HepG2 (cell line): Measurements from ENCODE around the gene FAF1. TPM values are rescaled to one million over a fixed set of nuclear protein-coding genes. Genes with fewer than 3 reads are reported as not detected.

Source experiments
- ARNTL ChIP-seq: sonication (generic); formaldehyde crosslinking; IDR thresholded peaks from 2 replicates; pipeline ENCODE4 v1.4.0; 2020; ENCODE audit warnings: mild to moderate bottlenecking, missing genetic modification reagents
- GTF3A ChIP-seq: sonication (generic); formaldehyde crosslinking; conservative IDR thresholded peaks from 2 replicates; pipeline ENCODE4 v1.4.0; 2020; ENCODE audit warnings: mild to moderate bottlenecking, missing genetic modification reagents
- HOXA7 ChIP-seq: sonication (generic); formaldehyde crosslinking; IDR thresholded peaks from 2 replicates; pipeline ENCODE4 v1.8.1; 2022; ENCODE audit warnings: mild to moderate bottlenecking, missing genetic modification reagents, moderate library complexity
- KMT2B ChIP-seq: IDR thresholded peaks from 2 replicates; pipeline ENCODE4 v1.6.1; 2016; ENCODE audit warnings: missing genetic modification reagents, missing compliant biosample characterization
- NRL ChIP-seq: sonication (generic); formaldehyde crosslinking; IDR thresholded peaks from 2 replicates; pipeline ENCODE4 v1.5.0; 2020; ENCODE audit warnings: missing genetic modification reagents, mild to moderate bottlenecking, moderate library complexity, borderline replicate concordance
- TMF1 ChIP-seq: sonication (generic); formaldehyde crosslinking; IDR thresholded peaks from 2 replicates; pipeline ENCODE4 v1.8.1; 2022; ENCODE audit warnings: low read depth, missing genetic modification reagents
- ZC3H13 ChIP-seq: sonication (generic); formaldehyde crosslinking; IDR thresholded peaks from 2 replicates; pipeline ENCODE4 v1.8.1; 2023; ENCODE audit warnings: mild to moderate bottlenecking, missing genetic modification reagents, moderate library complexity
- ZNF546 ChIP-seq: sonication (generic); formaldehyde crosslinking; conservative IDR thresholded peaks from 2 replicates; pipeline ENCODE4 v1.8.1; 2023; ENCODE audit warnings: mild to moderate bottlenecking, missing genetic modification reagents
- ZNF567 ChIP-seq: sonication (generic); formaldehyde crosslinking; IDR thresholded peaks from 2 replicates; pipeline ENCODE4 v1.8.1; 2023; ENCODE audit warnings: mild to moderate bottlenecking, missing genetic modification reagents, borderline replicate concordance
- ZNF619 ChIP-seq: sonication (generic); formaldehyde crosslinking; IDR thresholded peaks from 2 replicates; pipeline ENCODE4 v1.4.0; 2020; ENCODE audit warnings: mild to moderate bottlenecking, missing genetic modification reagents
- ZSCAN30 ChIP-seq: sonication (generic); formaldehyde crosslinking; IDR thresholded peaks from 2 replicates; pipeline ENCODE4 v1.5.0; 2020; ENCODE audit warnings: mild to moderate bottlenecking, missing genetic modification reagents
- polyA plus RNA-seq, 8 experiments: library from polyadenylated mRNA; depleted of rRNA in 3 of 8; stranded (reverse) in 7 of 8; unstranded in 1 of 8; fragments of >200 nt; fragmentation: Illumina TruSeq in 4 of 8; extraction: Trizol in 4 of 8; gene quantifications; 2 replicates each; pipeline versions ENCODE4 v1.2.1 to v1.2.3, GENCODE V29; 2011 to 2016; ENCODE audit warnings: low read depth in 4 of 8, missing spikeins in 1 of 8, mixed read lengths in 1 of 8; ENCODE audit not compliant: insufficient read depth in 1 of 8
- total RNA-seq, 5 experiments: library from RNA; depleted of rRNA; stranded (reverse); fragments of >200 nt; fragmentation: Illumina TruSeq; extraction: Trizol; gene quantifications; 2 replicates each; pipeline ENCODE4 v1.2.3, GENCODE V29; 2016; ENCODE audit warnings: low read depth in 1 of 5
- TF ChIP-seq, protein P1 (sequence below): sonication (generic); formaldehyde crosslinking; IDR thresholded peaks from 2 replicates; pipeline ENCODE4 v1.4.0; 2020; ENCODE audit warnings: missing genetic modification reagents, borderline replicate concordance
- TF ChIP-seq, protein P2 (sequence below): sonication (generic); formaldehyde crosslinking; IDR thresholded peaks from 2 replicates; pipeline ENCODE4 v1.8.1; 2023; ENCODE audit warnings: mild to moderate bottlenecking, missing genetic modification reagents
- TF ChIP-seq, protein P3 (sequence below): sonication (generic); formaldehyde crosslinking; IDR thresholded peaks from 2 replicates; pipeline ENCODE4 v1.4.0; 2020; ENCODE audit warnings: missing genetic modification reagents
- TF ChIP-seq, protein P4 (sequence below): sonication (generic); formaldehyde crosslinking; IDR thresholded peaks from 2 replicates; pipeline ENCODE4 v1.4.0; 2020; ENCODE audit warnings: missing genetic modification reagents
- TF ChIP-seq, protein P5 (sequence below): sonication (generic); formaldehyde crosslinking; IDR thresholded peaks from 2 replicates; pipeline ENCODE4 v1.8.0; 2022; ENCODE audit warnings: mild to moderate bottlenecking, missing genetic modification reagents, moderate library complexity

Gene FAF1
- total and polyA plus RNA-seq, 2 of the 13 experiments (the other 11 are each of a cell fraction or from before 2014, with no cell fraction given) = 19.4 to 63.3 TPM

DNA sequence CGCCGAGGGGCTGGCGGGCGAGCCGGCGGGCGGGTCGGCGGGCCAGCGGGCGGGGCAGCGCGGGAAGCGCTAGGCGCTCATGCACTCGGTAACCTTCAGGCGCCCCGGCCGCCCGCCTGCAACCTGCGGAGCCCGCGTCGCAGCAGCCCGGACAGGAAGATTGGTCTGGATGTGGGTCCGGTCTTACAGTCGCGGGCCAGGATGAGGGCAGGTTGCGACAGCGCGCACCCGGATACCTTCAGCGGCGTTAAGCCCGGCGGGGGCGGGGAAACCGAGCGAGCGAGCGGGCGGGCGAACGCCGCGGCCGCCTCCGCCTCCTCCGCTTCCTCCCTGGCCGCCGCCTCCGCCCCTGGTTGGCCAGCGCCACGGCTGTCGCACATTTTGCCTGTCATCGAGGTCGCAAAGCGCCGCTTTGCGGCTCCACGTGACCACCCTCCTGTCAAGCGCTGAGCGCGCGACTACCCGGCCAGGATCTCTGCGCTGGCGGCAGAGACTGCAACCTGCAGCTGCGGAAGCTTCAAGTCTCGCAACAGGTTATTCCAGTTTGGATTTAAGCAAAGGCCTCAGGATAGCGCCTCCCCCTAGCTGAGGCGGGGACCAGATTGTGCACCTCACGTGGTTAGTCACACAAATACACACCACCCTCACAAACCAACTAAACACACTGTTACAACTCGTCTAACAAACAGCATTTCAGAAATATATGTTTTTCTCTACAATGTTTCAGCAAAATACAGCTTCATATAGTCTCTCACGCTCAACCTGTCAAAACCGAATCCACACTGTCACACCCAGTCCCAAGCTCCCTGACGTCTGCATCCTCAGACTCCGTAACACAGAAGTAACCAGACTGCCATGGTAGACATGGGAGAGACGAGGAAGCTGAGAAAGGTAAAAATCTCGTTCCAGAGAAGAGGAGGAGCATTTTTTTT lies at the start of gene FAF1 (continued):
- TF ChIP-seq HOXA7 (no peak), ZNF567 (CRISPR knock-in tag) (0 out of 2 replicates have a peak, but pooled peaks have one; percentile 71), KMT2B (CRISPR knock-in tag) (peak; percentile 99), ZSCAN30 (no peak), TMF1 (CRISPR knock-in tag) (0 out of 2 replicates have a peak, but pooled peaks have one; percentile 33), ARNTL (CRISPR knock-in tag) (peak; percentile 79), ZC3H13 (CRISPR knock-in tag) (peak; percentile 75; the same call in 1 of the 2 replicates), ZNF619 (CRISPR knock-in tag) (peak; percentile 86), ZNF546 (no peak), GTF3A (CRISPR knock-in tag) (no peak), NRL (peak; percentile 75)
- TF ChIP-seq, protein P1, sequence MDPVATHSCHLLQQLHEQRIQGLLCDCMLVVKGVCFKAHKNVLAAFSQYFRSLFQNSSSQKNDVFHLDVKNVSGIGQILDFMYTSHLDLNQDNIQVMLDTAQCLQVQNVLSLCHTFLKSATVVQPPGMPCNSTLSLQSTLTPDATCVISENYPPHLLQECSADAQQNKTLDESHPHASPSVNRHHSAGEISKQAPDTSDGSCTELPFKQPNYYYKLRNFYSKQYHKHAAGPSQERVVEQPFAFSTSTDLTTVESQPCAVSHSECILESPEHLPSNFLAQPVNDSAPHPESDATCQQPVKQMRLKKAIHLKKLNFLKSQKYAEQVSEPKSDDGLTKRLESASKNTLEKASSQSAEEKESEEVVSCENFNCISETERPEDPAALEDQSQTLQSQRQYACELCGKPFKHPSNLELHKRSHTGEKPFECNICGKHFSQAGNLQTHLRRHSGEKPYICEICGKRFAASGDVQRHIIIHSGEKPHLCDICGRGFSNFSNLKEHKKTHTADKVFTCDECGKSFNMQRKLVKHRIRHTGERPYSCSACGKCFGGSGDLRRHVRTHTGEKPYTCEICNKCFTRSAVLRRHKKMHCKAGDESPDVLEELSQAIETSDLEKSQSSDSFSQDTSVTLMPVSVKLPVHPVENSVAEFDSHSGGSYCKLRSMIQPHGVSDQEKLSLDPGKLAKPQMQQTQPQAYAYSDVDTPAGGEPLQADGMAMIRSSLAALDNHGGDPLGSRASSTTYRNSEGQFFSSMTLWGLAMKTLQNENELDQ (CRISPR knock-in tag) = no peak
- TF ChIP-seq, protein P2, sequence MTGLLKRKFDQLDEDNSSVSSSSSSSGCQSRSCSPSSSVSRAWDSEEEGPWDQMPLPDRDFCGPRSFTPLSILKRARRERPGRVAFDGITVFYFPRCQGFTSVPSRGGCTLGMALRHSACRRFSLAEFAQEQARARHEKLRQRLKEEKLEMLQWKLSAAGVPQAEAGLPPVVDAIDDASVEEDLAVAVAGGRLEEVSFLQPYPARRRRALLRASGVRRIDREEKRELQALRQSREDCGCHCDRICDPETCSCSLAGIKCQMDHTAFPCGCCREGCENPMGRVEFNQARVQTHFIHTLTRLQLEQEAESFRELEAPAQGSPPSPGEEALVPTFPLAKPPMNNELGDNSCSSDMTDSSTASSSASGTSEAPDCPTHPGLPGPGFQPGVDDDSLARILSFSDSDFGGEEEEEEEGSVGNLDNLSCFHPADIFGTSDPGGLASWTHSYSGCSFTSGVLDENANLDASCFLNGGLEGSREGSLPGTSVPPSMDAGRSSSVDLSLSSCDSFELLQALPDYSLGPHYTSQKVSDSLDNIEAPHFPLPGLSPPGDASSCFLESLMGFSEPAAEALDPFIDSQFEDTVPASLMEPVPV (CRISPR knock-in tag) = peak; percentile 75; the same call in 1 of the 2 replicates
- TF ChIP-seq, protein P3, sequence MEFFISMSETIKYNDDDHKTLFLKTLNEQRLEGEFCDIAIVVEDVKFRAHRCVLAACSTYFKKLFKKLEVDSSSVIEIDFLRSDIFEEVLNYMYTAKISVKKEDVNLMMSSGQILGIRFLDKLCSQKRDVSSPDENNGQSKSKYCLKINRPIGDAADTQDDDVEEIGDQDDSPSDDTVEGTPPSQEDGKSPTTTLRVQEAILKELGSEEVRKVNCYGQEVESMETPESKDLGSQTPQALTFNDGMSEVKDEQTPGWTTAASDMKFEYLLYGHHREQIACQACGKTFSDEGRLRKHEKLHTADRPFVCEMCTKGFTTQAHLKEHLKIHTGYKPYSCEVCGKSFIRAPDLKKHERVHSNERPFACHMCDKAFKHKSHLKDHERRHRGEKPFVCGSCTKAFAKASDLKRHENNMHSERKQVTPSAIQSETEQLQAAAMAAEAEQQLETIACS (CRISPR knock-in tag) = peak; percentile 67
- TF ChIP-seq, protein P4, sequence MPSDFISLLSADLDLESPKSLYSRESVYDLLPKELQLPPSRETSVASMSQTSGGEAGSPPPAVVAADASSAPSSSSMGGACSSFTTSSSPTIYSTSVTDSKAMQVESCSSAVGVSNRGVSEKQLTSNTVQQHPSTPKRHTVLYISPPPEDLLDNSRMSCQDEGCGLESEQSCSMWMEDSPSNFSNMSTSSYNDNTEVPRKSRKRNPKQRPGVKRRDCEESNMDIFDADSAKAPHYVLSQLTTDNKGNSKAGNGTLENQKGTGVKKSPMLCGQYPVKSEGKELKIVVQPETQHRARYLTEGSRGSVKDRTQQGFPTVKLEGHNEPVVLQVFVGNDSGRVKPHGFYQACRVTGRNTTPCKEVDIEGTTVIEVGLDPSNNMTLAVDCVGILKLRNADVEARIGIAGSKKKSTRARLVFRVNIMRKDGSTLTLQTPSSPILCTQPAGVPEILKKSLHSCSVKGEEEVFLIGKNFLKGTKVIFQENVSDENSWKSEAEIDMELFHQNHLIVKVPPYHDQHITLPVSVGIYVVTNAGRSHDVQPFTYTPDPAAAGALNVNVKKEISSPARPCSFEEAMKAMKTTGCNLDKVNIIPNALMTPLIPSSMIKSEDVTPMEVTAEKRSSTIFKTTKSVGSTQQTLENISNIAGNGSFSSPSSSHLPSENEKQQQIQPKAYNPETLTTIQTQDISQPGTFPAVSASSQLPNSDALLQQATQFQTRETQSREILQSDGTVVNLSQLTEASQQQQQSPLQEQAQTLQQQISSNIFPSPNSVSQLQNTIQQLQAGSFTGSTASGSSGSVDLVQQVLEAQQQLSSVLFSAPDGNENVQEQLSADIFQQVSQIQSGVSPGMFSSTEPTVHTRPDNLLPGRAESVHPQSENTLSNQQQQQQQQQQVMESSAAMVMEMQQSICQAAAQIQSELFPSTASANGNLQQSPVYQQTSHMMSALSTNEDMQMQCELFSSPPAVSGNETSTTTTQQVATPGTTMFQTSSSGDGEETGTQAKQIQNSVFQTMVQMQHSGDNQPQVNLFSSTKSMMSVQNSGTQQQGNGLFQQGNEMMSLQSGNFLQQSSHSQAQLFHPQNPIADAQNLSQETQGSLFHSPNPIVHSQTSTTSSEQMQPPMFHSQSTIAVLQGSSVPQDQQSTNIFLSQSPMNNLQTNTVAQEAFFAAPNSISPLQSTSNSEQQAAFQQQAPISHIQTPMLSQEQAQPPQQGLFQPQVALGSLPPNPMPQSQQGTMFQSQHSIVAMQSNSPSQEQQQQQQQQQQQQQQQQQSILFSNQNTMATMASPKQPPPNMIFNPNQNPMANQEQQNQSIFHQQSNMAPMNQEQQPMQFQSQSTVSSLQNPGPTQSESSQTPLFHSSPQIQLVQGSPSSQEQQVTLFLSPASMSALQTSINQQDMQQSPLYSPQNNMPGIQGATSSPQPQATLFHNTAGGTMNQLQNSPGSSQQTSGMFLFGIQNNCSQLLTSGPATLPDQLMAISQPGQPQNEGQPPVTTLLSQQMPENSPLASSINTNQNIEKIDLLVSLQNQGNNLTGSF = no peak
- TF ChIP-seq, protein P5, sequence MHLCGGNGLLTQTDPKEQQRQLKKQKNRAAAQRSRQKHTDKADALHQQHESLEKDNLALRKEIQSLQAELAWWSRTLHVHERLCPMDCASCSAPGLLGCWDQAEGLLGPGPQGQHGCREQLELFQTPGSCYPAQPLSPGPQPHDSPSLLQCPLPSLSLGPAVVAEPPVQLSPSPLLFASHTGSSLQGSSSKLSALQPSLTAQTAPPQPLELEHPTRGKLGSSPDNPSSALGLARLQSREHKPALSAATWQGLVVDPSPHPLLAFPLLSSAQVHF = no peak
